AG04450 (cell line): Measurements from ENCODE around the gene PRR18. TPM values are rescaled to one million over a fixed set of nuclear protein-coding genes. Genes with fewer than 3 reads are reported as not detected.

Source experiments
- CTCF ChIA-PET: fragments of 300-600, 350-600 bp; formaldehyde crosslinking; extraction: SDS; loops from one replicate; lab custom pipeline; 2022; ENCODE audit warnings: antibody characterized with exemption, inconsistent platforms; lab: Charles Lee
- POLR2A ChIA-PET: fragments of 350-600 bp; formaldehyde crosslinking; extraction: SDS; loops from one replicate; lab custom pipeline; 2021; ENCODE audit warnings: antibody characterized with exemption, inconsistent platforms; lab: Yijun Ruan, JAX
- DNase-seq: peaks from one replicate; pipeline ENCODE4 v3.0.0-alpha.2; 2011; ENCODE audit warnings: low read depth, low spot score
- H3K27ac ChIP-seq: one replicate; pipeline ENCODE4 v1.5.1; 2012; ENCODE audit warnings: low read depth, low read length, control low read depth
- H3K27me3 ChIP-seq: one replicate; pipeline ENCODE4 v1.6.0; 2012; ENCODE audit warnings: low read length; ENCODE audit not compliant: control insufficient read depth, insufficient read depth
- H3K4me3 ChIP-seq: 2 replicates; pipeline ENCODE4 v1.5.1; 2011; ENCODE audit warnings: mild to moderate bottlenecking, low read depth, low read length, control low read depth
- H3K9me3 ChIP-seq: 2 replicates; pipeline ENCODE4 v1.5.1; 2012; ENCODE audit warnings: low read length; ENCODE audit not compliant: control insufficient read depth, insufficient read depth
- CTCF ChIP-seq: IDR thresholded peaks from 2 replicates; pipeline ENCODE4 v1.5.1; 2011; ENCODE audit warnings: low read depth, low read length, control low read depth, inconsistent platforms
- polyA plus RNA-seq: library from polyadenylated mRNA; depleted of rRNA; stranded (reverse); fragments of >200 nt; gene quantifications from 2 replicates; pipeline ENCODE4 v1.2.3, GENCODE V29; 2011

The PRR18 gene
- polyA plus RNA-seq, 1 experiment, result not detected

- Histone ChIP-seq H3K27me3 (peaks cover 29% of the 10 kb centered on the region), H3K4me3 (no peak overlapping the region), H3K27ac (no peak overlapping the region), H3K9me3 (no peaks in the 10 kb centered on the region)
- POLR2A ChIA-PET, result no interaction called here
- TF ChIP-seq CTCF, result no peak
- DNase-seq, result no peak
- CTCF ChIA-PET, result no interaction called here
These were observed 45.3 kb upstream of the PRR18 start for GRCh38 chr6:166353507-166353906.

- no peak for TF ChIP-seq CTCF
- no peak overlapping the region for H3K4me3 ChIP-seq
- H3K27ac ChIP-seq, result no peak overlapping the region
- ChIA-PET POLR2A (no interaction called here), CTCF (no interaction called here)
- no peaks in the 10 kb centered on the region for H3K9me3 ChIP-seq
- peaks cover 29% of the 10 kb centered on the region for H3K27me3 ChIP-seq
- no peak for DNase-seq
These were observed 44.7 kb upstream of the PRR18 start for GRCh38 chr6:166352923-166353322.

GRCh38 chr6:166351715-166352285 is 43.6 kb upstream of the PRR18 start:
- TF ChIP-seq CTCF, result no peak
- no peak overlapping the region for H3K4me3 ChIP-seq
- no peaks in the 10 kb centered on the region for H3K9me3 ChIP-seq
- no peak for DNase-seq
- H3K27ac ChIP-seq, result no peak overlapping the region
- peaks cover 26% of the 10 kb centered on the region for H3K27me3 ChIP-seq
- POLR2A ChIA-PET, result interaction anchor here (0.6 kb wide), 1 partner anchor 271 kb away, joined by 3 read pairs; no protein-coding TSS in a partner anchor
- CTCF ChIA-PET, result interaction anchor here (0.7 to 1.0 kb wide), 2 partner anchors 9 to 30 kb away, joined by 3 to 4 read pairs; no protein-coding TSS in a partner anchor

GRCh38 chr6:166348305-166348949 is 40.2 kb upstream of the PRR18 start:
- DNase-seq, result no peak
- POLR2A ChIA-PET, result no interaction called here
- CTCF ChIA-PET, result no interaction called here
- H3K4me3 ChIP-seq, result no peak overlapping the region
- H3K27ac ChIP-seq, result no peak overlapping the region
- no peaks in the 10 kb centered on the region for H3K9me3 ChIP-seq
- no peak for TF ChIP-seq CTCF
- peaks cover 20% of the 10 kb centered on the region for H3K27me3 ChIP-seq

GRCh38 chr6:166346965-166347364 is 38.8 kb upstream of the PRR18 start:
- ChIA-PET POLR2A (no interaction called here), CTCF (interaction anchor here (0.6 to 1.0 kb wide), 3 partner anchors 33 to 40 kb away, joined by 3 to 5 read pairs (median 3); no protein-coding TSS in a partner anchor)
- no peak for DNase-seq
- no peak overlapping the region for H3K4me3 ChIP-seq
- H3K9me3 ChIP-seq, result peaks cover 4% of the 10 kb centered on the region; the same call in 1 of the 2 replicates
- peaks cover 12% of the 10 kb centered on the region for H3K27me3 ChIP-seq
- H3K27ac ChIP-seq, result no peak overlapping the region
- TF ChIP-seq CTCF, result no peak
